Heart right ventricle (tissue), 16 donors: ENCODE measurements around the gene CRHR2. TPM values are rescaled to one million over a fixed set of nuclear protein-coding genes. Genes with fewer than 3 reads are reported as not detected.

Source experiments
- ATAC-seq, 8 donors: fragments of 200-7000 bp; cut with Tn5 transposase; one replicate each; pipeline ENCODE4 v1.9.1; 2020; ENCODE audit warnings: mild to moderate bottlenecking in 8 of 8, moderate library complexity in 8 of 8, moderate number of reproducible peaks in 1 of 8
- DNase-seq, 2 donors: peaks; one replicate each; pipeline ENCODE4 v3.0.0-alpha.2; 2020
- H3K27ac ChIP-seq, 10 donors: fragments of 200-600 bp; sonication (generic) in 2 of 10; one replicate each; pipeline versions ENCODE4 v1.5.0 to v1.8.0; 2020 to 2022; ENCODE audit warnings: mild to moderate bottlenecking in 3 of 10
- H3K27me3 ChIP-seq, 7 donors: fragments of 200-600 bp; one replicate each; pipeline ENCODE4 v1.8.0; 2021 to 2022; ENCODE audit warnings: mild to moderate bottlenecking in 2 of 7
- H3K36me3 ChIP-seq, 9 donors: fragments of 200-600 bp; sonication (generic) in 1 of 9; one replicate each; pipeline versions ENCODE4 v1.5.0 to v1.8.0; 2020 to 2022; ENCODE audit warnings: mild to moderate bottlenecking in 2 of 9
- H3K4me1 ChIP-seq, 9 donors: fragments of 200-600 bp; sonication (generic) in 1 of 9; one replicate each; pipeline versions ENCODE4 v1.5.0 to v1.8.0; 2020 to 2022; ENCODE audit warnings: mild to moderate bottlenecking in 4 of 9
- H3K4me3 ChIP-seq, 10 donors: fragments of 200-600 bp; sonication (generic) in 2 of 10; one replicate each; pipeline versions ENCODE4 v1.5.0 to v1.8.0; 2020 to 2022; ENCODE audit warnings: mild to moderate bottlenecking in 7 of 10, moderate library complexity in 2 of 10
- H3K9me3 ChIP-seq, 11 donors: fragments of 200-600 bp in 10 of 11; sonication (generic) in 2 of 11; one replicate each; pipeline versions ENCODE4 v1.5.0 to v1.8.0; 2013 to 2022; ENCODE audit warnings: mild to moderate bottlenecking in 2 of 11, control low read depth in 1 of 11, moderate library complexity in 1 of 11
- WGBS, 2 donors: extraction: QIAGEN DNeasy Blood & Tissue Kit; methylation state at CpG; one replicate each; pipeline ENCODE4 v1.1.7; 2013; ENCODE audit warnings: inconsistent platforms in 1 of 2; 5-methylcytosine and 5-hydroxymethylcytosine counted together
- intact Hi-C, 10 donors: fragments of 100-400 bp; cut with DNase I; formaldehyde crosslinking; loops; one replicate each; pipeline versions ENCODE4 v1.11.1 to v1.14.2; 2022
- polyA plus RNA-seq, 2 donors: library from polyadenylated mRNA; stranded (reverse); fragments of 200-250 nt; gene quantifications; one replicate each; pipeline ENCODE4 v1.2.3, GENCODE V29; 2013
- total RNA-seq, 10 donors: library from RNA; stranded (reverse); fragmentation: NEBNext Ultra II Directional in 3 of 10; extraction: Animal tissue kit (Norgen Biotek cat#: 25700) in 3 of 10; gene quantifications; one replicate each; pipeline versions ENCODE4 v1.2.1 to v1.2.4, GENCODE V29; 2021 to 2023
- TF ChIP-seq, protein P1 (sequence below), 9 donors: fragments of 200-600 bp; sonication (generic) in 2 of 9; IDR thresholded peaks; one replicate each; pipeline versions ENCODE4 v1.5.0 to v1.8.0; 2021 to 2022; ENCODE audit warnings: antibody characterized with exemption in 9 of 9, mild to moderate bottlenecking in 5 of 9, moderate library complexity in 1 of 9
- donor health status: Arrhythmogenic right ventricular cardiomyopathy.
- donor health status: ischemic (EF 13 %, LVEDD 7.1; RV severe dilation, severe dysfunction).
- donor health status: healthy with polysubstance abuse.
- donor health status: DM: no; HTN: yes; CAD: no.
- donor health status: DM: no; HTN: no; CAD: no.
- donor health status: ischemic (EF 25% LVEDD 6.9; RV normal size, moderate dysfunction).
- donor health status: ischemic (EF 25% LVEDD 5.7; RV mildly dilated, moderate dysfunction).
- donor health status: healthy.
- donor health status: DM: yes; HTN: yes; CAD: no.
- donor health status: Ischemic cardiomyopathy.
- donor health status: ischemic (EF 35%, LVEDD 5.7; RV mildly dilated, moderate dysfunction).
- donor health status: nonischemic (EF 11% LVEDD 7.7; RV severe dilation, severe dysfunction).
- donor health status: DM: yes; HTN: yes; CAD: no.
- donor health status: PGD.
- donor health status: ischemic (EF 29% LVEDD 5.4; RV normal size, mild dysfunction).
- donor health status: nonischemic (EF 23%, LVEDD 6.1; RV moderate dilation, normal function).

The CRHR2 gene
- total and polyA plus RNA-seq, 12 donors = 0.07 to 1.2 (median 0.28) TPM; not detected in 1

DNA sequence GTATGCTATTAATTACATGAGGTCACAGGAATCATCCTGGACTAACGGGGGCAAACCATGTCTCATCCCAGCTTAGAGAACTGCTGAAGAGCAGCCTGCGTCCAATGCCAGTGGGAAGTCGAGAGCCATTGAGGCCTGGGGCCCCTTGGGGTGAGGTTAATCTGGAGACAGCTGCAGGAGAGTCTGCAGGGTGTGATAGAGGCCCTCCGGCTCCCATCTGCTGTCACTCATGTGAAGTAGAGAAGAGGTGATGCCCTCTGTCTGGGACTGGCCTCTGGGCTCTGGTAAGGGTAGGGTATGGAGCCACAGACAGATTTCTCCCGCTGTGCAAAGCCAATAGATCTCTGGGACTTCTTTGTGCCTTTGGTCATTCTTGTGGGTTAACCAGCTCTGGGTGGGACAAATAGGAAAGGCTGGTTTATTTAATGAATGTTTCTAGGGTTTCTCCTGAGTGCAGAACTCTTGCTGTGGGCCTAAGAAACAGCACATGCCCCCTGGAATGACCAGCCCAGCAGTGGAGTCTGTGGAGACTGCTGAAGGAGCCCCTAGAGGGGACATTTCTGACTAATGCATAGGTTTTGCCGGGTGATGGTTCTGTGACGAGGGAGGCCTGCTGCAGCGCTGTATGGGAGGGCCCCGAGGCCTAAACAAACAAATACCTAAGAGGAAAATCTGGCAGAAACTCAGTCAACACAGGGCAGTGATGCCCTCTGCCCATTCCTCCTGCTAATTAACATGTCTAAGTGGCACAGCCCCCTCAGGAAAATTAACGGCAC is 34.5 kb downstream of the CRHR2 start:
- no peaks in the 10 kb centered on the region for H3K9me3 ChIP-seq
- H3K27me3 ChIP-seq = no peaks in the 10 kb centered on the region
- intact Hi-C loops = no loop called here
- no peak for ATAC-seq
- TF ChIP-seq, protein P1, sequence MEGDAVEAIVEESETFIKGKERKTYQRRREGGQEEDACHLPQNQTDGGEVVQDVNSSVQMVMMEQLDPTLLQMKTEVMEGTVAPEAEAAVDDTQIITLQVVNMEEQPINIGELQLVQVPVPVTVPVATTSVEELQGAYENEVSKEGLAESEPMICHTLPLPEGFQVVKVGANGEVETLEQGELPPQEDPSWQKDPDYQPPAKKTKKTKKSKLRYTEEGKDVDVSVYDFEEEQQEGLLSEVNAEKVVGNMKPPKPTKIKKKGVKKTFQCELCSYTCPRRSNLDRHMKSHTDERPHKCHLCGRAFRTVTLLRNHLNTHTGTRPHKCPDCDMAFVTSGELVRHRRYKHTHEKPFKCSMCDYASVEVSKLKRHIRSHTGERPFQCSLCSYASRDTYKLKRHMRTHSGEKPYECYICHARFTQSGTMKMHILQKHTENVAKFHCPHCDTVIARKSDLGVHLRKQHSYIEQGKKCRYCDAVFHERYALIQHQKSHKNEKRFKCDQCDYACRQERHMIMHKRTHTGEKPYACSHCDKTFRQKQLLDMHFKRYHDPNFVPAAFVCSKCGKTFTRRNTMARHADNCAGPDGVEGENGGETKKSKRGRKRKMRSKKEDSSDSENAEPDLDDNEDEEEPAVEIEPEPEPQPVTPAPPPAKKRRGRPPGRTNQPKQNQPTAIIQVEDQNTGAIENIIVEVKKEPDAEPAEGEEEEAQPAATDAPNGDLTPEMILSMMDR (IDR thresholded peaks at IDR 0.05) = no peak
- no peak overlapping the region for H3K27ac ChIP-seq
- H3K4me3 ChIP-seq = no peak overlapping the region
- peaks cover 0 to 18% (median 0%) of the 10 kb centered on the region in 9 donors for H3K36me3 ChIP-seq
- no peak for DNase-seq
- WGBS, 2 donors = 90% methylated on average over 10 of the region's 10 CpGs
- no peaks in the 10 kb centered on the region for H3K4me1 ChIP-seq

DNA sequence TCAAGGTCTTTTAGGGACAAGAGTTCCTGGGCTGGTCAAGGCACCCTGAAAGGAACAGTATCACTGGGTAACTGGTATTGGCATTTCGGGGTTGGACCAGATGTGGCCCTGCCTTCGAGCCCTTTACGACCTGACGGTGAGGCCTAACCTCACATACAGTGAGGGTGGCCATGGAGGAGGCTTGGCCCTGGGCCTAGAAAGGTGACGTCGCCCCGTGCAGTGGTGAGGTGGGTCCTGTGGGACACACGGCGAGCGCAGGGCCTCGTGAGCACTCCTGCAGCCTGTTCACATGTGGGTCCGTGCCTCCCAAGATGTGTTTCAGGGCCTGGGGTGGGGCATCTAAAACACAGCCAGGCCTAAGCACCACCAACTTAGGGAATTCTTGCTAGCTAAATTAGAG is 36.1 kb downstream of the CRHR2 start:
- 94% methylated on average over 12 of the region's 12 CpGs for WGBS, 2 donors
- TF ChIP-seq, protein P1 (IDR thresholded peaks at IDR 0.05) = no peak
- intact Hi-C loops = no loop called here
- H3K4me3 ChIP-seq = no peak overlapping the region
- no peaks in the 10 kb centered on the region for H3K27me3 ChIP-seq
- no peak overlapping the region for H3K27ac ChIP-seq
- H3K4me1 ChIP-seq = no peaks in the 10 kb centered on the region
- H3K9me3 ChIP-seq = no peaks in the 10 kb centered on the region
- no peak for ATAC-seq
- DNase-seq = no peak
- peaks cover 0 to 19% (median 0%) of the 10 kb centered on the region in 9 donors for H3K36me3 ChIP-seq

DNA sequence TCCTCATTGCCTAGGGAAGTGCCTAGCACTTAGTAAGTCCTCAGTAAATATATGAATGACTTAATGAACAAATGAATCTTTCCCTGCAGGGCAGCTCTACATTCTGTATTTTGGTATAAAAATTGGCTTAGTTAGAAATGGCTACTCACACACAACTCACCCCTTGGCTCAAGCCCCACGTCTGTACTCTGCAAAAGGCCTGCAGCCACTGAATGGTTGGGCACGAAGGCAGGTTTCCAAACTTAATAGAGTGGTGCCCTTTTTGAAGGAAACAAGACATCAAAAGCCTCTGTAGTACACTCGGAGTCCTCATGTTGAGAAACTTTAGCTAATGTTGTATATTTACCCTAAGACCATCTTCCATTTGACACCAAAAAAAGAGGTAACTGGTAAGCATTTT is 36.6 kb downstream of the CRHR2 start:
- WGBS, 2 donors = 93 to 97% methylated on average over 3 of the region's 3 CpGs
- intact Hi-C loops = no loop called here

DNA sequence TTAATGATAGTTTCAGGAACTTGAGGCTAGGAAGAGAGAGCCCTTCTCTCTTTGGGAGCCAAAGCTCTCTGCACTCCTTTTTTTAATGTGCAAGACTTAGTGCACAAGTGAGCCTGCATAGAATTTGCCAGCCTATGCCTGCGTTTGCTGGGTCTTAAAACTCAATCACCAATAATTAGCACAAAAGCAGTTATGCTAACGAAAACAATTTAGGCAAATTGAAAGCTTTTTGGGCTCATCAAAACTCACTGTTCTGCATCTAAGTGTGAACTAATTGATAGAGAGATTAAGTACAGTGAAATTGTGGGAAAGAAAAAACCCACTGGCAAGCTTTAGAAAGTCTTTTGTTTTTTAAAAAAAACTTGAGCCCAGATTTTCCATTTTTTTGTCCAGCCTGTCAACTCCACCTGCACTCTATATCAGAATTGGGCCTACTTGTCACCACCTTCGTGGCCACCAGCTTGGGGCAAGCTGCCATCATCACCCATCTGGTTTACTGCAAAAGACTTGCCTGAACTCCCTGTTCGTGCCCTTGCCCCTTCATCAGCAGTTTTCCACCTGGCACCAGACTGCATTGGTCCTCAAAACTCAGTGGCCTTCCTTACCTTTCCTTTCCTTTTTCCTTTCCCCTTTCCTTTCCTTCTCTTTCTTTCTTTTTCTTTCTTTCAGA is 37.8 kb downstream of the CRHR2 start:
- whole genome bisulfite sequencing, 2 donors = 81% methylated on average over 4 of the region's 4 CpGs
- Histone ChIP-seq H3K4me1 (no peaks in the 10 kb centered on the region), H3K9me3 (no peaks in the 10 kb centered on the region), H3K4me3 (no peak overlapping the region), H3K36me3 (peaks cover 0 to 19% (median 0%) of the 10 kb centered on the region in 9 donors), H3K27ac (no peak overlapping the region), H3K27me3 (no peaks in the 10 kb centered on the region)
- intact Hi-C loops = no loop called here
- TF ChIP-seq, protein P1 (IDR thresholded peaks at IDR 0.05) = no peak
- no peak for DNase-seq
- ATAC-seq = no peak

More for the DNA sequence above, 36.6 kb downstream of the CRHR2 start:
- TF ChIP-seq, protein P1 (IDR thresholded peaks at IDR 0.05) = no peak
- DNase-seq (no peak), ATAC-seq (no peak)
- H3K4me1 ChIP-seq = no peaks in the 10 kb centered on the region
- H3K9me3 ChIP-seq = no peaks in the 10 kb centered on the region
- peaks cover 0 to 19% (median 0%) of the 10 kb centered on the region in 9 donors for H3K36me3 ChIP-seq
- H3K27me3 ChIP-seq = no peaks in the 10 kb centered on the region
- H3K4me3 ChIP-seq = no peak overlapping the region
- H3K27ac ChIP-seq = no peak overlapping the region
